Right cardiac atrium (tissue), 5 donors: ENCODE measurements around the gene PRKG1. TPM values are rescaled to one million over a fixed set of nuclear protein-coding genes. Genes with fewer than 3 reads are reported as not detected.
"Not testable (repeated sequence)": the region's sequence is repeated elsewhere in the genome, so short reads cannot be mapped to it uniquely, and the experiment has no call there.

ENCODE experiments used
- ATAC-seq, 2 donors: fragments of 200-7000 bp; cut with Tn5 transposase; one replicate each; pipeline versions ENCODE4 v1.8.0 to v1.9.1; 2020; ENCODE audit warnings: moderate library complexity in 2 of 2, mild to moderate bottlenecking in 1 of 2
- DNase-seq, 3 donors: peaks; one replicate each; pipeline ENCODE4 v3.0.0-alpha.2; 2020
- H3K27ac ChIP-seq: one replicate; pipeline ENCODE4 v1.5.1; 2013; ENCODE audit warnings: mild to moderate bottlenecking, low read length, control low read depth, moderate library complexity
- H3K27me3 ChIP-seq: one replicate; pipeline ENCODE4 v1.6.1; 2013; ENCODE audit not compliant: control insufficient read depth, insufficient read depth
- H3K4me1 ChIP-seq: one replicate; pipeline ENCODE4 v1.6.1; 2013; ENCODE audit warnings: low read length; ENCODE audit not compliant: control insufficient read depth, insufficient read depth
- H3K4me3 ChIP-seq: one replicate; pipeline ENCODE4 v1.5.1; 2013; ENCODE audit warnings: low read length, control low read depth
- H3K9me3 ChIP-seq: one replicate; pipeline ENCODE4 v1.6.1; 2013; ENCODE audit warnings: low read length; ENCODE audit not compliant: control insufficient read depth
- WGBS: extraction: QIAGEN DNeasy Blood & Tissue Kit; methylation state at CpG from one replicate; pipeline ENCODE4 v1.1.7; 2013; 5-methylcytosine and 5-hydroxymethylcytosine counted together
- intact Hi-C, 4 donors: fragments of 100-400 bp; cut with DNase I; formaldehyde crosslinking; loops; one replicate each; pipeline versions ENCODE4 v1.11.0 to v1.14.0; 2022 to 2023
- polyA plus RNA-seq: library from polyadenylated mRNA; stranded (reverse); fragments of 200-250 nt; gene quantifications from one replicate; pipeline ENCODE4 v1.2.3, GENCODE V29; 2013
- total RNA-seq, 4 donors: library from RNA; stranded (reverse); fragmentation: NEBNext Ultra II Directional; extraction: Animal tissue kit (Norgen Biotek cat#: 25700); gene quantifications; one replicate each; pipeline ENCODE4 v1.2.1, GENCODE V29; 2021
- donor health status: healthy with polysubstance abuse.
- donor health status: DM: no; HTN: yes; CAD: no.
- donor health status: DM: no; HTN: no; CAD: no.
- donor health status: DM: no; HTN: yes; CAD: no; lungs with severe emphysema.
- donor health status: DM: yes; HTN: yes; CAD: no.

The PRKG1 gene
- total and polyA plus RNA-seq, 5 donors: 16.6 to 49.9 (median 47.4) TPM

GRCh38 chr10:52229291-52229931 lies 1155.1 kb downstream of the PRKG1 start:
- DNase-seq: no peak
- ATAC-seq: no peak
- Histone ChIP-seq H3K4me3 (no peak overlapping the region), H3K27me3 (no peaks in the 10 kb centered on the region), H3K27ac (no peak overlapping the region), H3K9me3 (no peaks in the 10 kb centered on the region), H3K4me1 (peaks cover 1% of the 10 kb centered on the region)
- WGBS: 90% methylated on average over 2 of the region's 2 CpGs
- intact Hi-C loops: no loop called here

GRCh38 chr10:52232561-52233350 lies 1158.5 kb downstream of the PRKG1 start:
- intact Hi-C loops: no loop called here
- Histone ChIP-seq H3K4me1 (peaks cover 1% of the 10 kb centered on the region), H3K4me3 (no peak overlapping the region), H3K9me3 (no peaks in the 10 kb centered on the region), H3K27ac (no peak overlapping the region), H3K27me3 (no peaks in the 10 kb centered on the region)
- 35% methylated on average over 4 of the region's 4 CpGs for WGBS
- peak; percentile 43 to 56 for ATAC-seq
- DNase-seq: no peak

- not testable (repeated sequence) for H3K27ac ChIP-seq
Measured at GRCh38 chr10:52233351-52233991, 1159.2 kb downstream of the PRKG1 start.

GRCh38 chr10:52239771-52240170 lies 1165.5 kb downstream of the PRKG1 start:
- no peak overlapping the region for H3K27ac ChIP-seq
- no peaks in the 10 kb centered on the region for H3K9me3 ChIP-seq
- DNase-seq (no peak), ATAC-seq (no peak)
- no peaks in the 10 kb centered on the region for H3K4me1 ChIP-seq
- WGBS: 82% methylated on average over 1 of the region's 1 CpG
- H3K4me3 ChIP-seq: no peak overlapping the region
- intact Hi-C loops: no loop called here
- H3K27me3 ChIP-seq: no peaks in the 10 kb centered on the region

More at GRCh38 chr10:52233351-52233991, 1159.2 kb downstream of the PRKG1 start:
- ATAC-seq, intact Hi-C loops, H3K27me3 ChIP-seq, H3K9me3 ChIP-seq, DNase-seq, H3K4me3 ChIP-seq, H3K4me1 ChIP-seq: not testable (repeated sequence)
- 15% methylated on average over 6 of the region's 34 CpGs for WGBS

- DNase-seq: no peak
- no peak for ATAC-seq
- WGBS: 91% methylated on average over 2 of the region's 2 CpGs
- Histone ChIP-seq H3K27ac (no peak overlapping the region), H3K4me1 (no peaks in the 10 kb centered on the region), H3K27me3 (no peaks in the 10 kb centered on the region), H3K4me3 (no peak overlapping the region), H3K9me3 (no peaks in the 10 kb centered on the region)
- intact Hi-C loops: no loop called here
Measured at GRCh38 chr10:52245547-52245946, 1171.3 kb downstream of the PRKG1 start.

GRCh38 chr10:52247929-52248328 lies 1173.6 kb downstream of the PRKG1 start:
- H3K9me3 ChIP-seq, DNase-seq, H3K4me1 ChIP-seq, intact Hi-C loops, H3K4me3 ChIP-seq, H3K27me3 ChIP-seq, H3K27ac ChIP-seq, ATAC-seq: not testable (repeated sequence)
- WGBS: 92% methylated on average over 7 of the region's 7 CpGs

GRCh38 chr10:52248697-52249306 lies 1174.5 kb downstream of the PRKG1 start:
- 81% methylated on average over 4 of the region's 4 CpGs for WGBS
- DNase-seq (no peak), ATAC-seq (no peak)
- H3K4me3 ChIP-seq: no peak overlapping the region
- intact Hi-C loops: no loop called here
- no peaks in the 10 kb centered on the region for H3K27me3 ChIP-seq
- no peak overlapping the region for H3K27ac ChIP-seq
- H3K9me3 ChIP-seq: no peaks in the 10 kb centered on the region
- no peaks in the 10 kb centered on the region for H3K4me1 ChIP-seq

- no peaks in the 10 kb centered on the region for H3K9me3 ChIP-seq
- 74% methylated on average over 6 of the region's 6 CpGs for WGBS
- DNase-seq (no peak), ATAC-seq (no peak)
- no peak overlapping the region for H3K27ac ChIP-seq
- H3K4me3 ChIP-seq: no peak overlapping the region
- intact Hi-C loops: no loop called here
- no peaks in the 10 kb centered on the region for H3K4me1 ChIP-seq
- H3K27me3 ChIP-seq: no peaks in the 10 kb centered on the region
Measured at GRCh38 chr10:52249850-52250395, 1175.6 kb downstream of the PRKG1 start.

- WGBS: 50% methylated on average over 3 of the region's 3 CpGs
- intact Hi-C loops: no loop called here
- ATAC-seq (peak; percentile 37 to 75), DNase-seq (no peak)
- Histone ChIP-seq H3K4me3 (peak overlapping the region; percentile 20), H3K27ac (peak overlapping the region; percentile 13), H3K27me3 (no peaks in the 10 kb centered on the region), H3K4me1 (no peaks in the 10 kb centered on the region), H3K9me3 (no peaks in the 10 kb centered on the region)
Measured at GRCh38 chr10:52250510-52250909, 1176.2 kb downstream of the PRKG1 start.

GRCh38 chr10:52252307-52252706 lies 1178.0 kb downstream of the PRKG1 start:
- H3K27me3 ChIP-seq: no peaks in the 10 kb centered on the region
- H3K4me1 ChIP-seq: no peaks in the 10 kb centered on the region
- intact Hi-C loops: no loop called here
- no peaks in the 10 kb centered on the region for H3K9me3 ChIP-seq
- 57% methylated on average over 3 of the region's 3 CpGs for WGBS
- peak overlapping the region; percentile 28 for H3K4me3 ChIP-seq
- H3K27ac ChIP-seq: no peak overlapping the region
- ATAC-seq (peak; percentile 83 to 84), DNase-seq (no peak)
